HepG2 (cell line): ENCODE data around the gene EVA1A. TPM values are rescaled to one million over a fixed set of nuclear protein-coding genes. Genes with fewer than 3 reads are reported as not detected.

Source experiments
- AGO2 ChIP-seq: fragments of 200-400 bp; formaldehyde crosslinking; optimal IDR thresholded peaks from 2 replicates; pipeline ENCODE3; 2017; ENCODE audit warnings: mild to moderate bottlenecking, low read depth, low read length, moderate library complexity
- ATF1 ChIP-seq: IDR thresholded peaks from 2 replicates; pipeline ENCODE4 v1.6.1; 2016; ENCODE audit warnings: mild to moderate bottlenecking, control low read depth
- ERF ChIP-seq: IDR thresholded peaks from 2 replicates; pipeline ENCODE4 v1.6.1; 2018; ENCODE audit warnings: missing biosample characterization, missing genetic modification reagents
- GTF2F1 ChIP-seq: fragments of 150-350 bp; IDR thresholded peaks from 2 replicates; pipeline ENCODE4 v1.6.1; 2014; ENCODE audit warnings: low read length
- GZF1 ChIP-seq: sonication (generic); formaldehyde crosslinking; IDR thresholded peaks from 2 replicates; pipeline ENCODE4 v1.5.1; 2020; ENCODE audit warnings: mild to moderate bottlenecking, missing genetic modification reagents
- HNRNPLL ChIP-seq: fragments of 200-400 bp; formaldehyde crosslinking; IDR thresholded peaks from 2 replicates; pipeline ENCODE4 v1.6.1; 2017; ENCODE audit warnings: mild to moderate bottlenecking, low read depth, low read length; ENCODE audit not compliant: poor library complexity, severe bottlenecking
- KDM5B ChIP-seq: sonication (generic); formaldehyde crosslinking; IDR thresholded peaks from 2 replicates; pipeline ENCODE4 v1.4.0; 2020; ENCODE audit warnings: missing genetic modification reagents, mild to moderate bottlenecking, borderline replicate concordance
- PRDM10 ChIP-seq: sonication (generic); formaldehyde crosslinking; IDR thresholded peaks from 2 replicates; pipeline ENCODE4 v1.4.0; 2020; ENCODE audit warnings: low read depth, missing genetic modification reagents
- RXRB ChIP-seq: IDR thresholded peaks from 2 replicates; pipeline ENCODE4 v1.6.1; 2016; ENCODE audit warnings: borderline replicate concordance, missing genetic modification reagents, missing compliant biosample characterization
- SKI ChIP-seq: fragments of 450-650 bp; IDR thresholded peaks from one replicate; pipeline ENCODE4 v1.6.1; 2018; ENCODE audit warnings: mild to moderate bottlenecking; ENCODE audit not compliant: partially characterized antibody
- SNRNP70 ChIP-seq: fragments of 200-400 bp; formaldehyde crosslinking; IDR thresholded peaks from 2 replicates; pipeline ENCODE4 v1.6.1; 2017; ENCODE audit warnings: mild to moderate bottlenecking, low read depth, low read length, moderate library complexity
- TCF7 ChIP-seq: sonication (generic); IDR thresholded peaks from 2 replicates; pipeline ENCODE4 v1.6.1; 2016; ENCODE audit warnings: antibody characterized with exemption, low read depth
- ZNF496 ChIP-seq: sonication (generic); formaldehyde crosslinking; IDR thresholded peaks from 2 replicates; pipeline ENCODE4 v1.8.1; 2023; ENCODE audit warnings: mild to moderate bottlenecking, moderate library complexity, missing genetic modification reagents; ENCODE audit not compliant: insufficient replicate concordance
- ZNF563 ChIP-seq: sonication (generic); formaldehyde crosslinking; IDR thresholded peaks from 2 replicates; pipeline ENCODE4 v1.8.0; 2022; ENCODE audit warnings: mild to moderate bottlenecking, moderate library complexity, missing genetic modification reagents
- ZNF567 ChIP-seq: sonication (generic); formaldehyde crosslinking; IDR thresholded peaks from 2 replicates; pipeline ENCODE4 v1.8.1; 2023; ENCODE audit warnings: mild to moderate bottlenecking, missing genetic modification reagents, borderline replicate concordance
- ZNF7 ChIP-seq: IDR thresholded peaks from 2 replicates; pipeline ENCODE4 v1.6.1; 2016; ENCODE audit warnings: missing biosample characterization, missing genetic modification reagents
- ZNF75D ChIP-seq: sonication (generic); formaldehyde crosslinking; IDR thresholded peaks from 2 replicates; pipeline ENCODE4 v1.8.1; 2023; ENCODE audit warnings: missing genetic modification reagents, mild to moderate bottlenecking, borderline replicate concordance
- ZNF772 ChIP-seq: sonication (generic); formaldehyde crosslinking; IDR thresholded peaks from 2 replicates; pipeline ENCODE4 v1.5.0; 2020; ENCODE audit warnings: mild to moderate bottlenecking, missing genetic modification reagents
- polyA plus RNA-seq, 8 experiments: library from polyadenylated mRNA; depleted of rRNA in 3 of 8; stranded (reverse) in 7 of 8; unstranded in 1 of 8; fragments of >200 nt; fragmentation: Illumina TruSeq in 4 of 8; extraction: Trizol in 4 of 8; gene quantifications; 2 replicates each; pipeline versions ENCODE4 v1.2.1 to v1.2.3, GENCODE V29; 2011 to 2016; ENCODE audit warnings: low read depth in 4 of 8, missing spikeins in 1 of 8, mixed read lengths in 1 of 8; ENCODE audit not compliant: insufficient read depth in 1 of 8
- total RNA-seq, 5 experiments: library from RNA; depleted of rRNA; stranded (reverse); fragments of >200 nt; fragmentation: Illumina TruSeq; extraction: Trizol; gene quantifications; 2 replicates each; pipeline ENCODE4 v1.2.3, GENCODE V29; 2016; ENCODE audit warnings: low read depth in 1 of 5
- TF ChIP-seq, protein P1 (sequence below): sonication (generic); formaldehyde crosslinking; IDR thresholded peaks from 2 replicates; pipeline ENCODE4 v1.5.0; 2020; ENCODE audit warnings: mild to moderate bottlenecking, low read depth, missing genetic modification reagents, borderline replicate concordance
- TF ChIP-seq, protein P2 (sequence below): sonication (generic); formaldehyde crosslinking; IDR thresholded peaks from 2 replicates; pipeline ENCODE4 v1.4.0; 2020; ENCODE audit warnings: mild to moderate bottlenecking, missing genetic modification reagents
- TF ChIP-seq, protein P3 (sequence below): sonication (generic); formaldehyde crosslinking; IDR thresholded peaks from 2 replicates; pipeline ENCODE4 v1.8.1; 2023; ENCODE audit warnings: mild to moderate bottlenecking, missing genetic modification reagents

Gene EVA1A
- total and polyA plus RNA-seq, 2 of the 13 experiments (the other 11 are each of a cell fraction or from before 2014, with no cell fraction given), result 57.5 to 57.8 TPM

DNA sequence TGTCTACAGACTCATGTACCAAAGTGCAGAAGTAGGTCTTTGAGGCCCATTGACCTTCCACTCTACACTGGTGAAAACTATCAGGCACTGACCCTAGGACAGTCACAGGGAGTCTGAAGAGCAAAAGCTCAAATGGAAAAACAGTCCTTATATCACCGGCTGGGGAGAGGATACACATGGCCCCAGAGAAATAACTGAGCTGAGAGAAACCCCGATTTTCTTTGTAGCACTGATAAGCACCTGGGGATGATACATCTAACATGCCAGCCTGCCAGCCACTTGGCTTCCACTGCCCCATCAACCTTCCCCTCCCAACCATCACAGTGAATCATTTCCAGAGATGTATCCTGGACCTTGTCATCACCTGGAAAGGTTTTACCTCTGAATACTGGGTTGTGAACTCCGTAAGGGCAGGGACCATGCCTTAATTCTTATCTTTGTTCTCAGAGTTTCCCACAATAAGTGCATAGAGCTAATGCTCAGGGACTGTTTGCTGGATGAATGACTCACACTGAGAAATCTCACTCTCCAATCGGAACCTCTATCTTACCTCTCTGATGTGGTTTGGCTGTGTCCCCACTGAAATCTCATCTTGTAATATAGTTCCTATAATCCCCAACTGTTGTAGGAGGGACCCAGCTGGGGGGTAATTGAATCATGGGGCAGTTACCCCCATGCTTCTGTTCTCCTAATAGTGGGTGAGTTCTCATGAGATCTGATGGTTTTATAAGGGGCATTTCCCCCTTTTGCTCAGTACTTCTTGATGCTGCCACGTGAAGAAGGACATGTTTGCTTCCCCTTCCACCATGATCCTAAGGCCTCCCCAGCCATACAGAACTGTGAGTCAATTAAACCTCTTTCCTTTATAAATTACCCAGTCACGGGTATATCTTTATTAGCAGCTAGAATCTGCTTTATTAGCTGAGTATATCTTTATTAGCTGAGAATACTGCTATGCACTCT, 37.1 kb downstream of the EVA1A start (continued):
- TF ChIP-seq ZNF496 (no peak), GTF2F1 (no peak), PRDM10 (peak; percentile 54; the same call in 1 of the 2 replicates), ZNF75D (0 out of 2 replicates have a peak, but pooled peaks have one; percentile 23), RXRB (CRISPR knock-in tag) (peak; percentile 91), ZNF563 (no peak), ZNF772 (CRISPR knock-in tag) (peak; percentile 76; the same call in 1 of the 2 replicates), KDM5B (CRISPR knock-in tag) (no peak), SNRNP70 (no peak), ATF1 (CRISPR knock-in tag) (peak; percentile 9; the same call in 1 of the 2 replicates), ERF (peak; percentile 92), SKI (no peak), ZNF567 (CRISPR knock-in tag) (no peak), TCF7 (peak; percentile 99), GZF1 (CRISPR knock-in tag) (peak; percentile 63; the same call in 1 of the 2 replicates), AGO2 (peak; percentile 9), HNRNPLL (no peak), ZNF7 (no peak)
- TF ChIP-seq, protein P1, sequence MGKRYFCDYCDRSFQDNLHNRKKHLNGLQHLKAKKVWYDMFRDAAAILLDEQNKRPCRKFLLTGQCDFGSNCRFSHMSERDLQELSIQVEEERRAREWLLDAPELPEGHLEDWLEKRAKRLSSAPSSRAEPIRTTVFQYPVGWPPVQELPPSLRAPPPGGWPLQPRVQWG, result no peak
- TF ChIP-seq, protein P2, sequence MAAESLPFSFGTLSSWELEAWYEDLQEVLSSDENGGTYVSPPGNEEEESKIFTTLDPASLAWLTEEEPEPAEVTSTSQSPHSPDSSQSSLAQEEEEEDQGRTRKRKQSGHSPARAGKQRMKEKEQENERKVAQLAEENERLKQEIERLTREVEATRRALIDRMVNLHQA (CRISPR knock-in tag), result no peak
- TF ChIP-seq, protein P3, sequence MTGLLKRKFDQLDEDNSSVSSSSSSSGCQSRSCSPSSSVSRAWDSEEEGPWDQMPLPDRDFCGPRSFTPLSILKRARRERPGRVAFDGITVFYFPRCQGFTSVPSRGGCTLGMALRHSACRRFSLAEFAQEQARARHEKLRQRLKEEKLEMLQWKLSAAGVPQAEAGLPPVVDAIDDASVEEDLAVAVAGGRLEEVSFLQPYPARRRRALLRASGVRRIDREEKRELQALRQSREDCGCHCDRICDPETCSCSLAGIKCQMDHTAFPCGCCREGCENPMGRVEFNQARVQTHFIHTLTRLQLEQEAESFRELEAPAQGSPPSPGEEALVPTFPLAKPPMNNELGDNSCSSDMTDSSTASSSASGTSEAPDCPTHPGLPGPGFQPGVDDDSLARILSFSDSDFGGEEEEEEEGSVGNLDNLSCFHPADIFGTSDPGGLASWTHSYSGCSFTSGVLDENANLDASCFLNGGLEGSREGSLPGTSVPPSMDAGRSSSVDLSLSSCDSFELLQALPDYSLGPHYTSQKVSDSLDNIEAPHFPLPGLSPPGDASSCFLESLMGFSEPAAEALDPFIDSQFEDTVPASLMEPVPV (CRISPR knock-in tag), result no peak
